ENCODE data around the gene TBCD. TPM values are rescaled to one million over a fixed set of nuclear protein-coding genes. Genes with fewer than 3 reads are reported as not detected.

Gene TBCD
- total RNA-seq, 1 donor from 2014 or later: 31.8 TPM

DNA sequence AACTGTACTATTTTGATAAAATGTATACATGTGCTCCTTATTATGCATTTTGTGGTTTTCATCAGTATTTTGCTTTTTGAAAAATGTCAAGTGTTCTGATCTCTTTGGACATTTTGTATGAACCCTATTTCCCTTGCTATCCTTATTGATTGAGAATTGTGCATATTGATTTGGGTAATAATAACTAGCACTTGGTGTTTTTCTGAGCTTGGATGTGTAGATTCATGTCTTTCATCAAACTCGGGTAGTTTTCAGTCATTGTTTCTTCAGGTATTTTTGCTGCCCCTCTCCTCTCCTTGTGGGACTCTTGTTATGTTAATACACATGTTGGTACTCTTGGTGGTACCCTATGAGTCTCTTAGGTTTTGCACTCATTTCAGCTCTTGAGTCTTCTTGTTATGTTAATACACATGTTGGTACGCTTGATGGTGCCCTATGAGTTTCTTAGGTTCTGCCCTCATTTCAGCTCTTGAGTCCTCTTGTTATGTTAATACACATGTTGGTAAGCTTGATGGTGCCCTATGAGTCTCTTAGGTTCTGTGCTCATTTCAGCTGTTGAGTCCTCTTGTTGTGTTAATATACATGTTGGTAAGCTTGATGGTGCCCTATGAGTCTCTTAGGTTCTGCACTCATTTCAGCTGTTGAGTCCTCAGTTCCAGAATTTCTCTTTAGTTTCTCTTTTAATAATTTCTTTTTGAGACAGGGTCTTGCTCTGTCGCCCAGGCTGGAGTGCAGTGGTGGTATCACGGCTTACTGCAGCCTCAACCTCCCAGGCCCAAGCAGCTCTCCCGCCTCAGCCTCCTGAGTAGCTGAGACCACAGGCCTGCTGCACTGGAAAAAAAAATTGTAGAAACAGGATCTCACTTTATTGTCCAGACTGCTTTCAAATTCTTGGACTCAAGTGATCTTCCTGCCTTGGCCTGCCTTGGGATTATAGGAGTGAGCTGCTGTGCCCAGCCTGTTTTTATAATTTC lies 68.7 kb downstream of the TBCD start:
- Mint-ChIP-seq H3K4me3 (ENCODE audit: unreplicated experiment) (no peak overlapping the region), H3K27ac (ENCODE audit: unreplicated experiment) (no peak overlapping the region), H3K4me1 (ENCODE audit: low read depth, unreplicated experiment) (no peaks in the 10 kb centered on the region), H3K36me3 (ENCODE audit: low read depth, unreplicated experiment) (peaks cover 8% of the 10 kb centered on the region), H3K9me3 (ENCODE audit: unreplicated experiment) (no peaks in the 10 kb centered on the region), H3K27me3 (ENCODE audit: low read depth, unreplicated experiment) (no peaks in the 10 kb centered on the region)
- Histone ChIP-seq H3K9ac (ENCODE audit: low read length) (no peak overlapping the region), H3K9me3 (ENCODE audit: insufficient read depth, low read depth, low read length) (peaks cover 5% of the 10 kb centered on the region), H3K79me2 (ENCODE audit: insufficient read depth, low read length) (peaks cover 3% of the 10 kb centered on the region), H3K4me2 (ENCODE audit: low read length) (no peak overlapping the region), H2AFZ (ENCODE audit: low read depth, low read length) (no peak overlapping the region), H3K27me3 (ENCODE audit: insufficient read depth, low read length) (no peaks in the 10 kb centered on the region), H3K4me3 (ENCODE audit: insufficient read depth, low read depth, low read length) (no peak overlapping the region), H4K20me1 (ENCODE audit: insufficient read depth, low read length) (peaks cover 7% of the 10 kb centered on the region), H3K4me1 (ENCODE audit: insufficient read depth, low read length) (no peaks in the 10 kb centered on the region), H3K27ac (ENCODE audit: low read depth, low read length) (no peak overlapping the region), H3K36me3 (ENCODE audit: insufficient read depth, low read length) (peaks cover 5% of the 10 kb centered on the region)
- TF ChIP-seq, protein P1, sequence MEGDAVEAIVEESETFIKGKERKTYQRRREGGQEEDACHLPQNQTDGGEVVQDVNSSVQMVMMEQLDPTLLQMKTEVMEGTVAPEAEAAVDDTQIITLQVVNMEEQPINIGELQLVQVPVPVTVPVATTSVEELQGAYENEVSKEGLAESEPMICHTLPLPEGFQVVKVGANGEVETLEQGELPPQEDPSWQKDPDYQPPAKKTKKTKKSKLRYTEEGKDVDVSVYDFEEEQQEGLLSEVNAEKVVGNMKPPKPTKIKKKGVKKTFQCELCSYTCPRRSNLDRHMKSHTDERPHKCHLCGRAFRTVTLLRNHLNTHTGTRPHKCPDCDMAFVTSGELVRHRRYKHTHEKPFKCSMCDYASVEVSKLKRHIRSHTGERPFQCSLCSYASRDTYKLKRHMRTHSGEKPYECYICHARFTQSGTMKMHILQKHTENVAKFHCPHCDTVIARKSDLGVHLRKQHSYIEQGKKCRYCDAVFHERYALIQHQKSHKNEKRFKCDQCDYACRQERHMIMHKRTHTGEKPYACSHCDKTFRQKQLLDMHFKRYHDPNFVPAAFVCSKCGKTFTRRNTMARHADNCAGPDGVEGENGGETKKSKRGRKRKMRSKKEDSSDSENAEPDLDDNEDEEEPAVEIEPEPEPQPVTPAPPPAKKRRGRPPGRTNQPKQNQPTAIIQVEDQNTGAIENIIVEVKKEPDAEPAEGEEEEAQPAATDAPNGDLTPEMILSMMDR (IDR thresholded peaks at IDR 0.05; ENCODE audit: insufficient read depth, low read depth, low read length): no peak
- no peak for TF ChIP-seq EZH2 (IDR thresholded peaks at IDR 0.05; ENCODE audit: insufficient read depth, low read length)
- FAIRE-seq (no peak), DNase-seq (ENCODE audit: low read depth) (no peak)

GRCh38 chr17:82821554-82821953 lies 69.7 kb downstream of the TBCD start:
- no peaks in the 10 kb centered on the region for H3K27me3 ChIP-seq (ENCODE audit: insufficient read depth, low read length)
- H3K27ac ChIP-seq (ENCODE audit: low read depth, low read length): no peak overlapping the region
- H3K79me2 ChIP-seq (ENCODE audit: insufficient read depth, low read length): peaks cover 3% of the 10 kb centered on the region
- H3K9me3 ChIP-seq (ENCODE audit: insufficient read depth, low read depth, low read length): peaks cover 5% of the 10 kb centered on the region
- peaks cover 4% of the 10 kb centered on the region for H3K36me3 Mint-ChIP-seq (ENCODE audit: low read depth, unreplicated experiment)
- no peak overlapping the region for H3K4me3 Mint-ChIP-seq (ENCODE audit: unreplicated experiment)
- no peaks in the 10 kb centered on the region for H3K4me1 Mint-ChIP-seq (ENCODE audit: low read depth, unreplicated experiment)
- no peak for TF ChIP-seq EZH2 (IDR thresholded peaks at IDR 0.05; ENCODE audit: insufficient read depth, low read length)
- TF ChIP-seq, protein P1 (IDR thresholded peaks at IDR 0.05; ENCODE audit: insufficient read depth, low read depth, low read length): no peak
- H4K20me1 ChIP-seq (ENCODE audit: insufficient read depth, low read length): peaks cover 7% of the 10 kb centered on the region
- no peaks in the 10 kb centered on the region for H3K36me3 ChIP-seq (ENCODE audit: insufficient read depth, low read length)
- no peak overlapping the region for H2AFZ ChIP-seq (ENCODE audit: low read depth, low read length)
- FAIRE-seq: no peak
- H3K9me3 Mint-ChIP-seq (ENCODE audit: unreplicated experiment): no peaks in the 10 kb centered on the region
- no peak overlapping the region for H3K4me2 ChIP-seq (ENCODE audit: low read length)
- H3K27ac Mint-ChIP-seq (ENCODE audit: unreplicated experiment): no peak overlapping the region
- H3K27me3 Mint-ChIP-seq (ENCODE audit: low read depth, unreplicated experiment): no peaks in the 10 kb centered on the region
- DNase-seq (ENCODE audit: low read depth): no peak
- no peak overlapping the region for H3K9ac ChIP-seq (ENCODE audit: low read length)
- no peaks in the 10 kb centered on the region for H3K4me1 ChIP-seq (ENCODE audit: insufficient read depth, low read length)
- no peak overlapping the region for H3K4me3 ChIP-seq (ENCODE audit: insufficient read depth, low read depth, low read length)

- Mint-ChIP-seq H3K9me3 (ENCODE audit: unreplicated experiment) (no peaks in the 10 kb centered on the region), H3K36me3 (ENCODE audit: low read depth, unreplicated experiment) (peaks cover 4% of the 10 kb centered on the region), H3K27me3 (ENCODE audit: low read depth, unreplicated experiment) (no peaks in the 10 kb centered on the region), H3K4me1 (ENCODE audit: low read depth, unreplicated experiment) (no peaks in the 10 kb centered on the region), H3K4me3 (ENCODE audit: unreplicated experiment) (no peak overlapping the region), H3K27ac (ENCODE audit: unreplicated experiment) (no peak overlapping the region)
- H3K36me3 ChIP-seq (ENCODE audit: insufficient read depth, low read length): no peaks in the 10 kb centered on the region
- H2AFZ ChIP-seq (ENCODE audit: low read depth, low read length): no peak overlapping the region
- no peak overlapping the region for H3K27ac ChIP-seq (ENCODE audit: low read depth, low read length)
- H3K9me3 ChIP-seq (ENCODE audit: insufficient read depth, low read depth, low read length): peaks cover 5% of the 10 kb centered on the region
- no peak overlapping the region for H3K4me3 ChIP-seq (ENCODE audit: insufficient read depth, low read depth, low read length)
- TF ChIP-seq, protein P1 (IDR thresholded peaks at IDR 0.05; ENCODE audit: insufficient read depth, low read depth, low read length): no peak
- no peak for TF ChIP-seq EZH2 (IDR thresholded peaks at IDR 0.05; ENCODE audit: insufficient read depth, low read length)
- no peaks in the 10 kb centered on the region for H3K27me3 ChIP-seq (ENCODE audit: insufficient read depth, low read length)
- no peak overlapping the region for H3K9ac ChIP-seq (ENCODE audit: low read length)
- H3K4me2 ChIP-seq (ENCODE audit: low read length): no peak overlapping the region
- peaks cover 9% of the 10 kb centered on the region for H4K20me1 ChIP-seq (ENCODE audit: insufficient read depth, low read length)
- no peaks in the 10 kb centered on the region for H3K4me1 ChIP-seq (ENCODE audit: insufficient read depth, low read length)
- H3K79me2 ChIP-seq (ENCODE audit: insufficient read depth, low read length): peaks cover 3% of the 10 kb centered on the region
- FAIRE-seq (no peak), DNase-seq (ENCODE audit: low read depth) (no peak)
Measured at GRCh38 chr17:82822281-82822680, 70.4 kb downstream of the TBCD start.
